ENCODE data around the gene TMEM81.
A peak's percentile ranks its signal among the peaks of the same experiment; 100 is the strongest.

TMEM81 gene

DNA sequence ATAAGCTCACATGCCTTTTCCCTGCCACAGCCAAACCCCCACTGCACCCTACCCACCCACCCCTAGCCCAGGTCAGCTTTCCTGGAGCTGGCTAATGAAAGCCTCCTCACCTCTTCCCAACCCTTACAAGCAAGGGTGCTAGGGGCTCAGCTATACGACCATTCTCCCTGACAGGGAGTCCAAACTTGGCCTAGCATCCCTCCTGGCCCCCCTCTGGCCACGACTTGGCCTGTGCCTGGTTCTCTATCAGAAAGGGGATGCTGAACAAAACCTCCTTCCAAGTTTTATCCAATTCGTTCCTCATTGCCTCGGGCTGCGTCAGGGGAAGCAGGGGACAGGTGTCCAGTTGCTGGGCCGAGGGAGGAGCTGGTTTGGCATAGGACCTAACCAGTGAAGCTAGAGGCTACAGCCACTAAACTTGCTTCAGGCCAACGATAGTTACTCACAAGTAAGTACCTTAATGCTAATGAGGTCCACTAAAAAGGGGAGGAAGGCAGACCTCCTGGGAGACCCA lies 8.6 kb downstream of the TMEM81 start:
- no peak for DNase-seq

DNA sequence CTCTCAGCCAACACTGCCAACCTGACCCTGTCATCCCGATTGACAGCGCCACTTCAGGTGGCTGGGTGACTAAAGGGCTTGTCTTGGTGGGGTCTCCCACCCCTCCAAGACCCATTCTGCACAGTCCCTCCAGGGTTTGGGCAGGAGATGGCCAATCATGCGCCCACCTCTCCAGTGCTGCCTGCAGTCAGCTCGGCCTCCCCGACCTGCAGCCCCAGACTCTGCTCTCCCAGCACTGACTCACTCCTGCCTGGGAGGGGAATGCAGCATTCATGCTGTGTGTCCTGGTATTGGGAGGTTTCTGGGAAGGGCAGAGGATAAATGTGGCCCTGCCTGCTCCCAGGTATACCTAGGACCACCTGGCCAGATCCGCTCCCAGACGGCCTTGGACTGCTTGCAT lies 9.7 kb downstream of the TMEM81 start:
- no peak for DNase-seq

DNA sequence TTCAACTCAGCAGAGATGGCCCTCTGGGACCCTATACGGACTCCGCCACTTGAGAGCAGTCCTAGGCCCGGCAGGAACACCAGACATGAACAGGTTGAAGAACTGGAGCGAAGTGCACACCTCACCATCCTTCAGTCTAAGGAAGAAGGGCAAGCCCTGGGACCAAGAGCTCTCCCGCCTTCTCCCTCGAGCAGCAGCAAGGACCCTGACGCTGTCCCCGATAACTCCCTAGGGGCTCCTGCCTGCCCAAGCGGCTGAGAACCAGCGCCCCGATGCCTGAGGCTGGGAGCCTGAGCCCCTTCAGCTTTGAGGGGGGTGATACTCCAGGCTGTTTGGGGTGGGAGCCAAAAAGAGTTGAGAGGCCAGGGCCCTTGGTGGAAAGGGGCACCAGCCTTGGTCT lies 10.2 kb downstream of the TMEM81 start:
- no peak for DNase-seq

DNA sequence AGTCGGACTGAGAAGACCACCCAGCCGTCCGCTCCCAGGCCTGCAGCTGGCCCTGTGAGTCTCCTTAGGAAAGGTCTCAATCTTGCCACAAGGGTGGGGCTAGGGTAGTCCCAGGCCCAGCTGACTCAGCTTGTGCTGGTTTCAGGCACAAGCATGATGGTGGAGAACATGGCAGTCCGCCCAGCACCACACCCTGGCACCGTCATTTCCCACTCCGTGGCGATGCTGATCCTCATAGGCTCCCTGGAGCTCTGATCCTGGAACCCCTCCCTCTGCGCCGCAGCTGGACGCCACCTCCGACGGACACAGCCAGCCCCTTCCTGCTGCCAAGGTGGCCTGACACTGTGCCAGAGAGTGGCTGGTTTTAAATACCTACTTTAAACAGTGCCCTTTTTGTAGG lies 10.7 kb downstream of the TMEM81 start:
- no peak for DNase-seq

GRCh38 chr1:205072881-205073280 lies 11.4 kb downstream of the TMEM81 start:
- no peak for DNase-seq

- no peak for DNase-seq
Measured at GRCh38 chr1:205072286-205072685, 12.0 kb downstream of the TMEM81 start.

DNA sequence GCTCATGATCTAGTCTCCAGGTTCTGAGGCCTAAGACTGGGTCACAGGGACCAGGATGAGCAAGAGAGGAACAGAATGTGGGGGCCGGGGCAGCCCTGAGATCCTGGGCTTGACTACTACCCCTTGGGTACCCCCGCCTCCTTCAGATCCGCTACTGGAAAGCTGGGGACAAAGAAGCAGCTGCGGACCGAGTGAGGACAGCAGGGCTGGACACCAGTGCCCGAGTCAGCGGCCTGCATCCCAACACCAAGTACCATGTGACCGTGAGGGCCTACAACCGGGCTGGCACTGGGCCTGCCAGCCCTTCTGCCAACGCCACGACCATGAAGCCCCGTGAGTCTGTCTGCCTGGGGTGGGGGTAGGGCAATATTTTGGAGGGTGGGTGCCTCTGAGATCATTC lies 12.5 kb downstream of the TMEM81 start:
- no peak for DNase-seq

GRCh38 chr1:205071028-205071409 lies 13.2 kb downstream of the TMEM81 start:
- DNase-seq: no peak

DNA sequence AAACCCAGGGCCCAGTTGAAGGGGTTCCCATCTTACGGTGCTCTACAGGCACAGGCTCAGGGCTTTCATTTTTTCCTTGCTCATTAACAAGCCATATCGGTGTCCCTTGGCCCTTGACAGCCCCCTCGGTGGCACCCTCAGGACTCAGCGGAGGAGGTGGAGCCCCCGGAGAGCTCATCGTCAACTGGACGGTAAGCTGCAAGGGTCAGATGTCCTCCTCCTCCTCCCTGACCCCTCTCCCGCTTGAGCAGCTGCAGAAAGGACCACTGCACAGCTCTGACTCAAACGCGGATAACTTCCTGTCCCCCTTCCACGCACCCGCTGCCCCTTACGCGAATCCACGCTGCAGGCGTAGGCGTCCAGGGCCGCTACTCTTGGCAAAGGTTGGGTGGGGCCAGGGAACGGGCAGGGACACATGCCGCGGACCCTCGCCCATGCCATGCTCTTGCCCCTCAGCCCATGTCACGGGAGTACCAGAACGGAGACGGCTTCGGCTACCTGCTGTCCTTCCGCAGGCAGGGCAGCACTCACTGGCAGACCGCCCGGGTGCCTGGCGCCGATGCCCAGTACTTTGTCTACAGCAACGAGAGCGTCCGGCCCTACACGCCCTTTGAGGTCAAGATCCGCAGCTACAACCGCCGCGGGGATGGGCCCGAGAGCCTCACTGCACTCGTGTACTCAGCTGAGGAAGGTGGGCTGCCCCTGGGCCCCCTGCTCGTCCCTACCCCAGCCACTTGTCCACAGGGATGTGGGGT lies 14.7 kb downstream of the TMEM81 start:
- DNase-seq: no peak

- no peak for DNase-seq
Measured at GRCh38 chr1:205068457-205069040, 15.7 kb downstream of the TMEM81 start.

GRCh38 chr1:205068001-205068400 lies 16.3 kb downstream of the TMEM81 start:
- no peak for DNase-seq

- DNase-seq: no peak
Measured at GRCh38 chr1:205067031-205067430, 17.2 kb downstream of the TMEM81 start.

- no peak for DNase-seq
Measured at GRCh38 chr1:205066141-205066818, 18.0 kb downstream of the TMEM81 start.

- no peak for DNase-seq
Measured at GRCh38 chr1:205065666-205066065, 18.6 kb downstream of the TMEM81 start.

DNA sequence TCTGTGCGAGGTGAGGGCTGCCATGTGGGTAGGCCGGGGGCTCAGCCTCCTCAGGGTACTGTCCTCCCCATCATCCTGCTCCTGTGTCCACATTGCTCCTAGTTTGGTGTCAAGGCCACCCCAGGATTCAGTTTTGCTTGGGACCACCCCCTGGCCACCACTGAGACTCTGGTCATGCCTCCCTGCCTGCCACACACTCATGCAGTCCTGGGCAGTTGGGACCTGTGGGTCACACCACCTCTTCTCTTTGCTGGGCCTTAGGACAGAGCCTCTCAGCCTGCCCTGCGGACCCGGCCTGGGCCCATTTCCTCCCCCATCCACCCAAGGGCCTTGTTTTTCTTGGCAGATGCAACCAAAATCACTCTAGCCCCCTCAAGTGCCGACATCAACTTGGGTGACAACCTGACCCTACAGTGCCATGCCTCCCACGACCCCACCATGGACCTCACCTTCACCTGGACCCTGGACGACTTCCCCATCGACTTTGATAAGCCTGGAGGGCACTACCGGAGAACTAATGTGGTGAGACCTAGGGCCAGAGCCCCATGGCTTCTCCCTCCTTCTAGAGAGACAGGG lies 19.4 kb downstream of the TMEM81 start:
- no peak for DNase-seq

GRCh38 chr1:205064301-205064700 lies 20.0 kb downstream of the TMEM81 start:
- DNase-seq: no peak

DNA sequence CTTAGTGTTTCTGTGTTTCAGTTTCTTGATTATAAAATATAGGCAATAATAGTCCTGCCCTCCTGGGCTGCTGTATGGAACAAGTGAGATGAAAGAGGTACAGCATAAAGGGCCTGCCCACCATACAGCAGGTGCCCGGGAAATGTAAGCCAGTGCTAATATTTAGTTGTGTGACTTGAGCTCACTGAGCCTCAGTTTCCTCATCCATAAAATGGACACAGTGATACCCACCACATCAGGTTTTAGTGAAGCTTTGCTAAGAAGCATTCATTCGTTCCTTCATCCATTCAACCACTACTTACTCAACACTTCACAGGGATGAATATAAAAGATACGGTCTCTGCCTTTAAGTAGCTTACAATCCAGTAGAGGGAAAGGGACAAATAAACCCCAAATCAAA lies 21.4 kb downstream of the TMEM81 start:
- DNase-seq: no peak

DNA sequence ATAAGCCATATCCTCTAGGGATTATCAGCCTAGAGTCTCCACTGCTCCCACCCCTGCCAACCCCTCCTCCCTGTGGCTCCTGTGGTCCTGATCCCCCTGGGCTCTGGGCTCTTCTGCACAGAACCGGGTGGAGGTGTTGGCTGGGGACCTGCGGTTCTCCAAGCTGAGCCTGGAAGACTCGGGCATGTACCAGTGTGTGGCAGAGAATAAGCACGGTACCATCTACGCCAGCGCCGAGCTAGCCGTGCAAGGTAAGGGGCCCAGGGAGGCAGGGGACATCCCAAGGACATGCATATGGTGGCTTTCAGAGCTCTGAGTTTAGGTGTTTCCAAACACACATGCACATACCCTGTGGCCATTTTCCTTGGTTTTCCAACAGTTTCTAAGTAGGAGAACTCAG lies 21.9 kb downstream of the TMEM81 start:
- no peak for DNase-seq

DNA sequence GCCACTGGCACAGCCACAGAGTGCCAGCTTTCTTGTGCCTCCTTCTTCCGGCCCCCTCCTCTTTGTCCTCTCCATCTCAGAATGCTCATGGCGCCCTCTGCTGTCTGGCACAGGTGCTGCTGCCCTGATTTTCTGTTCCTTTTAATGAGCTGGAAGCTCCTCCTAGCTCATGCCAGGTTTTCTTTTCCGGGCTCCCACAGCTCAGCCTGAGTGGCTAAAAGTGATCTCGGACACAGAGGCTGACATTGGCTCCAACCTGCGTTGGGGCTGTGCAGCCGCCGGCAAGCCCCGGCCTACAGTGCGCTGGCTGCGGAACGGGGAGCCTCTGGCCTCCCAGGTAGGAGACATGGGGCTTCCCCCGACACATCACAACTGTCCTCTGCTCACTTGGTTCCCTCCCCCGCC lies 22.6 kb downstream of the TMEM81 start:
- DNase-seq: peak; percentile 42

DNA sequence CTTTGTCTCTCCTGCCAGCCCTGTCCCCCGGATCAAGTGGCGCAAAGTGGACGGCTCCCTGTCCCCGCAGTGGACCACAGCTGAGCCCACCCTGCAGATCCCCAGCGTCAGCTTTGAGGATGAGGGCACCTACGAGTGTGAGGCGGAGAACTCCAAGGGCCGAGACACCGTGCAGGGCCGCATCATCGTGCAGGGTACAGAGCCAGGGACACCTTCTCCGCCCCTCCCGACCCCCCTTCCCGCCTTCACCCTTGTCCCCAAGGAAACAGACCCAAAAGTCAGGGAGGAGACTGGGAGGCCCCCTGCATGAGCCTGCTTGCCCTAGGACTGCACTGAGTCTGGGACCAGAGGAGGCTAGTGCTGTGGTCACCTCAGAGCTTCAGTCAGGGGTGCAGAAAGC lies 23.0 kb downstream of the TMEM81 start:
- DNase-seq: no peak

- DNase-seq: no peak
Measured at GRCh38 chr1:205060746-205061145, 23.5 kb downstream of the TMEM81 start.

DNA sequence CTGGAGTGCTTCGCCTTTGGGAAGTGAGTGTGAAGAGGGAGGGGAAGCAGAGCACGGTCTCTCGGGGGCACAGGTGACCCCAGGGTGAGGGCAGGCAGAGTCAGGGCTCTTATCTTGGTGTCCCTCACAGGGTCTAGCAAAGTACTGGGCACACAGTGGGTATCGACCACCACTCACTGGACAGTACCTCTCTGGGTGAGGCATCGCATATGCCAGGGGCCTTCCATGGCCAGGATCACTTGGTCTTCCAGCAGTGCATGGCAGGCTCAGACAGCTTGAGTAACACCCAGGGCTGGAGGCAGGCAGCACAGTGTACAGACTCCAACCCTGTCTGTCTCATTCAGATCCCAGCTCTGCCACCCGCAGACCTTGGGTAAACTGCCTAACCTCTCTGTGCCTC lies 24.6 kb downstream of the TMEM81 start:
- DNase-seq: no peak

DNA sequence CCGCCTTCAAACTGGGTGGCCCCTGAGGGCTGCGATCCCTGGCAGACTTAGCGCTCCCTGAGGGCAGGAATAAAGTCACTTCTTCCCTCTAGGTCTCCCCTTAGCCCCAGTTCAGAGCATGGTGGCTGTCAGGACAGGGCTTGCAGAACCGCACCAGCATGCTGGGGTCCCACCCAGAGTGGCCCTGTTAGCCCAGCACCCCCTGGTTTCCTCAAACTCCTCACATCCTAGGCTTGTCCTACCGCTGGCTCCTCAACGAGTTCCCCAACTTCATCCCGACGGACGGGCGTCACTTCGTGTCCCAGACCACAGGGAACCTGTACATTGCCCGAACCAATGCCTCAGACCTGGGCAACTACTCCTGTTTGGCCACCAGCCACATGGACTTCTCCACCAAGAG lies 25.4 kb downstream of the TMEM81 start:
- DNase-seq: no peak

Data from HCEC 1CT (cell line).